VCaP (cell line): ENCODE results near the gene MTCL3.
A peak's percentile ranks its signal among the peaks of the same experiment; 100 is the strongest.

Experiments used
- H3K27ac ChIP-seq: fragments of 450-650 bp; 2 replicates; pipeline ENCODE4 v1.5.1; 2017
- CTCF ChIP-seq: fragments of 450-650 bp; conservative IDR thresholded peaks from 2 replicates; pipeline ENCODE4 v1.5.1; 2017; ENCODE audit warnings: mild to moderate bottlenecking, moderate library complexity

Gene MTCL3

GRCh38 chr6:127482325-127482724 is 36.8 kb downstream of the MTCL3 start:
- H3K27ac ChIP-seq, result no peak overlapping the region
- TF ChIP-seq CTCF, result no peak

- no peak for TF ChIP-seq CTCF
- no peak overlapping the region for H3K27ac ChIP-seq
Measured at GRCh38 chr6:127481628-127482027, 37.5 kb downstream of the MTCL3 start.

- TF ChIP-seq CTCF, result no peak
- H3K27ac ChIP-seq, result no peak overlapping the region
Measured at GRCh38 chr6:127481111-127481510, 38.0 kb downstream of the MTCL3 start.

GRCh38 chr6:127477658-127478057 is 41.5 kb downstream of the MTCL3 start:
- TF ChIP-seq CTCF, result peak; percentile 42; the same call in 1 of the 2 replicates

GRCh38 chr6:127475823-127476176 is 43.3 kb downstream of the MTCL3 start:
- no peak overlapping the region for H3K27ac ChIP-seq
- no peak for TF ChIP-seq CTCF

More at GRCh38 chr6:127477658-127478057, 41.5 kb downstream of the MTCL3 start:
- H3K27ac ChIP-seq, result peak overlapping the region; percentile 45; the same call in 1 of the 2 replicates

- H3K27ac ChIP-seq, result no peak overlapping the region
- no peak for TF ChIP-seq CTCF
Measured at GRCh38 chr6:127475135-127475822, 43.9 kb downstream of the MTCL3 start.

GRCh38 chr6:127471379-127472255 is 47.5 kb downstream of the MTCL3 start:
- TF ChIP-seq CTCF, result no peak
- H3K27ac ChIP-seq, result no peak overlapping the region
